CD8-positive, alpha-beta memory T cell (primary cell): Measurements from ENCODE around the gene CAPG. TPM values are rescaled to one million over a fixed set of nuclear protein-coding genes. Genes with fewer than 3 reads are reported as not detected.

Experiments used
- CTCF ChIA-PET: fragments of 350-600 bp; sonication (Branson Sonifier 250); formaldehyde crosslinking; loops from one replicate; lab custom pipeline; 2021; ENCODE audit warnings: antibody characterized with exemption; lab: Charles Lee
- POLR2A ChIA-PET: fragments of 350-600 bp; sonication (Branson Sonifier 250); formaldehyde crosslinking; loops from one replicate; lab custom pipeline; 2021; ENCODE audit warnings: antibody characterized with exemption; lab: Charles Lee
- DNase-seq, 5 donors: peaks; one replicate each; pipeline versions ENCODE4 v3.0.0 to v3.0.0-alpha.2; 2020 to 2022; ENCODE audit warnings: mixed read lengths in 1 of 5
- H3K27ac ChIP-seq: one replicate; pipeline ENCODE4 v1.7.0; 2013; ENCODE audit warnings: low read depth, mild to moderate bottlenecking, low read length, moderate library complexity
- H3K27me3 ChIP-seq: 2 replicates; pipeline ENCODE4 v1.7.0; 2013; ENCODE audit warnings: low read length, mild to moderate bottlenecking; ENCODE audit not compliant: insufficient read depth, poor library complexity, severe bottlenecking
- H3K36me3 ChIP-seq: 2 replicates; pipeline ENCODE4 v1.7.0; 2013; ENCODE audit warnings: mild to moderate bottlenecking, low read length, moderate library complexity; ENCODE audit not compliant: insufficient read depth
- H3K4me1 ChIP-seq: 2 replicates; pipeline ENCODE4 v1.7.0; 2013; ENCODE audit warnings: mild to moderate bottlenecking, low read length, moderate library complexity; ENCODE audit not compliant: insufficient read depth
- H3K4me3 ChIP-seq: 2 replicates; pipeline ENCODE4 v1.7.0; 2013; ENCODE audit warnings: mild to moderate bottlenecking, low read length
- H3K9me3 ChIP-seq: 2 replicates; pipeline ENCODE4 v1.7.0; 2013; ENCODE audit warnings: mild to moderate bottlenecking, low read length
- H3K27ac Mint-ChIP-seq, 8 donors: one replicate each; pipeline ENCODE4 v1.8.0; 2020 to 2021; ENCODE audit warnings: mixed read lengths in 8 of 8, mild to moderate bottlenecking in 6 of 8, inconsistent platforms in 3 of 8, moderate library complexity in 3 of 8
- H3K27me3 Mint-ChIP-seq, 2 donors: one replicate each; pipeline ENCODE4 v1.8.0; 2020 to 2021; ENCODE audit warnings: mixed read lengths in 2 of 2, mild to moderate bottlenecking in 1 of 2, moderate library complexity in 1 of 2
- H3K36me3 Mint-ChIP-seq, 3 donors: one replicate each; pipeline ENCODE4 v1.8.0; 2020 to 2021; ENCODE audit warnings: mixed read lengths in 3 of 3, inconsistent platforms in 1 of 3, mild to moderate bottlenecking in 1 of 3
- H3K4me1 Mint-ChIP-seq, 3 donors: one replicate each; pipeline ENCODE4 v1.8.0; 2020 to 2021; ENCODE audit warnings: mixed read lengths in 3 of 3, inconsistent platforms in 1 of 3, mild to moderate bottlenecking in 1 of 3
- H3K4me3 Mint-ChIP-seq, 7 donors: one replicate each; pipeline ENCODE4 v1.8.0; 2020 to 2021; ENCODE audit warnings: mixed read lengths in 7 of 7, mild to moderate bottlenecking in 6 of 7, moderate library complexity in 4 of 7, inconsistent platforms in 2 of 7
- H3K9me3 Mint-ChIP-seq, 5 donors: one replicate each; pipeline ENCODE4 v1.8.0; 2020 to 2022; ENCODE audit warnings: mixed read lengths in 5 of 5, mild to moderate bottlenecking in 3 of 5, moderate library complexity in 2 of 5, inconsistent platforms in 1 of 5
- polyA plus RNA-seq: library from polyadenylated mRNA; unstranded; fragments of 300-500 nt; fragmentation: Illumina TruSeq; gene quantifications from one replicate; pipeline ENCODE4 v1.2.3, GENCODE V29; 2021
- total RNA-seq, 2 experiments: library from RNA; stranded (reverse); gene quantifications; one replicate each; pipeline ENCODE4 v1.2.3, GENCODE V29; 2021

CAPG gene
- total RNA-seq (10 to 100 TPM; 22.3 to 22.8 TPM), polyA plus RNA-seq (36.0 TPM)

- ChIA-PET POLR2A (no interaction called here), CTCF (no interaction called here)
- Mint-ChIP-seq H3K4me3 (peak within 1 kb of the TSS; percentile 67 to 91 (median 78)), H3K27me3 (peaks cover 5% of the 10 kb centered on the region in 2 donors), H3K4me1 (peaks cover 41 to 56% (median 46%) of the 10 kb centered on the region in 3 donors), H3K36me3 (peaks cover 0 to 2% (median 0%) of the 10 kb centered on the region in 3 donors), H3K27ac (peak within 1 kb of the TSS; percentile 26 to 91 (median 62)), H3K9me3 (peaks cover 0 to 3% (median 3%) of the 10 kb centered on the region in 5 donors)
- Histone ChIP-seq H3K9me3 (no peaks in the 10 kb centered on the region), H3K27ac (no peak within 1 kb of the TSS), H3K36me3 (no peaks in the 10 kb centered on the region), H3K4me1 (peaks cover 52% of the 10 kb centered on the region), H3K4me3 (peak within 1 kb of the TSS; percentile 40), H3K27me3 (no peaks in the 10 kb centered on the region)
- DNase-seq = peak in 2 of 5 donors; percentile 19 to 25
These were observed at the start of gene CAPG for GRCh38 chr2:85409845-85410583. Gene CAPG, minus strand, starts transcription at chr2:85410366. Its CDS starts 8,221 bp downstream, at chr2:85402145.

DNA sequence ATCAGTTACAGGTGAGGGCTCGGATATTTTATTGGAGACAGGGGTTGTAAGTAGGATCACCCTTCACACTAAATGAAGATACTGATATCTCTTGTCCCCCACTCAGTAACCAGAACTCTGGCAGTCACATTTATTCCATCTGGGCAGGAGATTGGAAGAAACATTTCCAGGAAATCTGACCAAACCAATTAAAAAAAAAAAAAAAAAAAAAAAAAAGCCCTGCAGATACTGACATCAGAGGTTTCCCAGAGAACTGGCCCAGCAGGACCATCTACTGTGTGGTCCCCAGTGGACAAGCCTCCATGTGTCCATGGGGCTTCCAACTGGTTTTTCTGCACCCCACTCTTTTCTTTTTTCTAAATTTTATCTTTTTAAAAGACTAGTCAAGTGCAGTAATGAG is 49.6 kb upstream of the CAPG start:
- Mint-ChIP-seq H3K4me3 (no peak overlapping the region), H3K4me1 (no peaks in the 10 kb centered on the region), H3K27ac (no peak overlapping the region), H3K36me3 (no peaks in the 10 kb centered on the region), H3K27me3 (peaks cover 0 to 5% of the 10 kb centered on the region in 2 donors), H3K9me3 (no peaks in the 10 kb centered on the region)
- no peaks in the 10 kb centered on the region for H3K4me1 ChIP-seq
- DNase-seq = no peak
- ChIA-PET POLR2A (no interaction called here), CTCF (no interaction called here)
- no peak overlapping the region for H3K4me3 ChIP-seq
- H3K27me3 ChIP-seq = no peaks in the 10 kb centered on the region
- no peak overlapping the region for H3K27ac ChIP-seq
- H3K9me3 ChIP-seq = no peaks in the 10 kb centered on the region
- no peaks in the 10 kb centered on the region for H3K36me3 ChIP-seq

DNA sequence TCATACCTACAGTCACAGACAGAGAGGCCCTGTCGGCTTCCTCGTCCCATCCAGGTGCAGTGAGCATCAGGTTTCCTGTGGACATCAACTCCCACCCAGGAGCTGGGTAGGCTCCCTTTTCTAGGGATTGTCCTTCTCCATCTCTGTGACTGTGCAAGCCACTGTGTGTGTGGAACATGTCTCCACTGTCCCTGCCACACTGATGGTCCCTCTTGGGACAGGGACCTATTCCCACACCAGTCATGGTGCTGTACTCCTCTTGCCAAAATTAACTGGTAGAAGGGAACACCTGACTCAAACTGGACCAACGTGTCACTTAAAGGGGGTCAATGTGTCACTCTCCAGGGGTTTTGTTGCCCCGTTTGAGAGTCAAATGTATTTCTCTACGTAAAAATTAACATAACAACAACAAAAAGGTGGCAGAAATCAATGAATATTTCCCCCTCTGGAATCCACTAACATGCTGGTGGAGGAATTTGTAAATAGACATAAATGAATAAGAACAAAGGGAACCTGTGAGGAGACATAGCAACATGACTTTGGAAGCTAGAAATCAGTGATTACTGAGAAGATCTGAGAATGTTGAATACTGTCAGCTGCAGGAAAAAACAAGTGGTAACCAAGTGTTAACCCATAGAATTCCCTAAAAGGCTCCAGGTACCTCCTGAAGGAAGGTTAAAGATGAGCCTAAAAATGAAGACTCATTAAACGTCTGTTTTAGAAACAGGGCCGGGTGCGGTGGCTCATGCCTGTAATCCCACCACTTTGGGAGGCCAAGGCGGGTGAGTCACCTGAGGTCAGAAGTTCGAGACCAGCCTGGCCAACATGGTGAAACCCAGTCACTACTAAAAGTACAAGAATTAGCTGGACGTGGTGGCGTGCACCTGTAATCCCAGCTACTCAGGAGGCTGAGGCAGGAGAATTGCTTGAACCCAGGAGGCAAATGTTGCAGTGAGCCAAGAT is 48.7 kb upstream of the CAPG start:
- H3K27ac ChIP-seq = no peak overlapping the region
- H3K27me3 ChIP-seq = no peaks in the 10 kb centered on the region
- no peaks in the 10 kb centered on the region for H3K4me1 Mint-ChIP-seq
- peak overlapping the region in 1 of 8 donors; percentile 31 for H3K27ac Mint-ChIP-seq
- POLR2A ChIA-PET = no interaction called here
- no peaks in the 10 kb centered on the region for H3K36me3 Mint-ChIP-seq
- H3K4me1 ChIP-seq = no peaks in the 10 kb centered on the region
- H3K4me3 Mint-ChIP-seq = no peak overlapping the region
- peaks cover 0 to 5% of the 10 kb centered on the region in 2 donors for H3K27me3 Mint-ChIP-seq
- no peaks in the 10 kb centered on the region for H3K36me3 ChIP-seq
- DNase-seq = no peak
- H3K9me3 ChIP-seq = no peaks in the 10 kb centered on the region
- CTCF ChIA-PET = no interaction called here
- no peaks in the 10 kb centered on the region for H3K9me3 Mint-ChIP-seq
- no peak overlapping the region for H3K4me3 ChIP-seq

GRCh38 chr2:85457877-85458316 is 47.7 kb upstream of the CAPG start:
- Mint-ChIP-seq H3K27ac (peak overlapping the region in 2 of 8 donors; percentile 3 to 30), H3K4me3 (no peak overlapping the region), H3K9me3 (no peaks in the 10 kb centered on the region), H3K27me3 (peaks cover 0 to 5% of the 10 kb centered on the region in 2 donors), H3K36me3 (no peaks in the 10 kb centered on the region), H3K4me1 (no peaks in the 10 kb centered on the region)
- no peak for DNase-seq
- Histone ChIP-seq H3K9me3 (no peaks in the 10 kb centered on the region), H3K4me3 (no peak overlapping the region), H3K27ac (no peak overlapping the region), H3K36me3 (no peaks in the 10 kb centered on the region), H3K4me1 (no peaks in the 10 kb centered on the region), H3K27me3 (no peaks in the 10 kb centered on the region)
- ChIA-PET POLR2A (no interaction called here), CTCF (no interaction called here)

- H3K4me3 ChIP-seq = no peak overlapping the region
- H3K27me3 ChIP-seq = no peaks in the 10 kb centered on the region
- Mint-ChIP-seq H3K27ac (no peak overlapping the region), H3K9me3 (no peaks in the 10 kb centered on the region), H3K4me3 (no peak overlapping the region), H3K4me1 (no peaks in the 10 kb centered on the region), H3K27me3 (peaks cover 0 to 5% of the 10 kb centered on the region in 2 donors), H3K36me3 (no peaks in the 10 kb centered on the region)
- CTCF ChIA-PET = no interaction called here
- H3K4me1 ChIP-seq = no peaks in the 10 kb centered on the region
- H3K27ac ChIP-seq = no peak overlapping the region
- H3K36me3 ChIP-seq = no peaks in the 10 kb centered on the region
- DNase-seq = no peak
- POLR2A ChIA-PET = no interaction called here
- H3K9me3 ChIP-seq = no peaks in the 10 kb centered on the region
These were observed 46.9 kb upstream of the CAPG start for GRCh38 chr2:85457043-85457442.

DNA sequence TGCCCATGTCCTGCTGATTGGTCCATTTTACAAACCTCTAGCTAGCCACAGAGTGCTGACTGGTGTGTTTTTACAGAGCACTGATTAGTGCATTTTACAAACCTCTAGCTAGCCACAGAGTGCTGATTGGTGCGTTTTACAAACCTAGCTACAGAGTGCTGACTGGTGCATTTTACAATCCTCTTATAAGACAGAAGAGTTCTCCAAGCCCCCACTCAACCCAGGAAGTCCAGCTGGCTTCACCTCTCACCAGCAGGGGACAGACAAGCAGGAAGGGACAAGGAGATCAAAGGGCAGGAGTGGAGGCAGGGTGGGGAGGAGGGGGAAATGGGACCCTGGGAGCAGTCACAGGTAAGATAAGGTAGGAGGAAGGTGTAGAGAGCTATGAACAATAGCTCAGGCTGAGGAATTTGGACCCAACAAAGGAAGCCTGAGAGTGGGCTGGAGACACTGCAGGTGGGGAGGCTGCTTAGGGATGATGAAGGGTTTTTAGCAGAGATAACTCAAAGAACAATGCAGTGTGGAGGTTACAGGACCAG is 45.5 kb upstream of the CAPG start:
- ChIA-PET POLR2A (no interaction called here), CTCF (no interaction called here)
- H3K27ac Mint-ChIP-seq = no peak overlapping the region
- no peaks in the 10 kb centered on the region for H3K36me3 Mint-ChIP-seq
- no peak overlapping the region for H3K4me3 Mint-ChIP-seq
- Histone ChIP-seq H3K4me3 (no peak overlapping the region), H3K36me3 (no peaks in the 10 kb centered on the region), H3K4me1 (no peaks in the 10 kb centered on the region), H3K27me3 (no peaks in the 10 kb centered on the region), H3K27ac (no peak overlapping the region), H3K9me3 (no peaks in the 10 kb centered on the region)
- no peak for DNase-seq
- no peaks in the 10 kb centered on the region for H3K4me1 Mint-ChIP-seq
- peaks cover 0 to 5% of the 10 kb centered on the region in 2 donors for H3K27me3 Mint-ChIP-seq
- H3K9me3 Mint-ChIP-seq = no peaks in the 10 kb centered on the region

GRCh38 chr2:85453571-85453970 is 43.4 kb upstream of the CAPG start:
- Histone ChIP-seq H3K27me3 (no peaks in the 10 kb centered on the region), H3K4me3 (no peak overlapping the region), H3K9me3 (no peaks in the 10 kb centered on the region), H3K36me3 (no peaks in the 10 kb centered on the region), H3K4me1 (no peaks in the 10 kb centered on the region), H3K27ac (no peak overlapping the region)
- no peaks in the 10 kb centered on the region for H3K36me3 Mint-ChIP-seq
- ChIA-PET CTCF (no interaction called here), POLR2A (no interaction called here)
- peak overlapping the region in 1 of 7 donors; percentile 3 for H3K4me3 Mint-ChIP-seq
- H3K27ac Mint-ChIP-seq = no peak overlapping the region
- H3K27me3 Mint-ChIP-seq = peaks cover 0 to 5% of the 10 kb centered on the region in 2 donors
- no peak for DNase-seq
- H3K9me3 Mint-ChIP-seq = no peaks in the 10 kb centered on the region
- no peaks in the 10 kb centered on the region for H3K4me1 Mint-ChIP-seq

GRCh38 chr2:85452237-85452636 is 42.1 kb upstream of the CAPG start:
- Histone ChIP-seq H3K4me3 (no peak overlapping the region), H3K36me3 (no peaks in the 10 kb centered on the region), H3K27ac (no peak overlapping the region), H3K4me1 (no peaks in the 10 kb centered on the region), H3K27me3 (no peaks in the 10 kb centered on the region), H3K9me3 (no peaks in the 10 kb centered on the region)
- ChIA-PET CTCF (no interaction called here), POLR2A (no interaction called here)
- Mint-ChIP-seq H3K9me3 (no peaks in the 10 kb centered on the region), H3K27me3 (peaks cover 0 to 5% of the 10 kb centered on the region in 2 donors), H3K27ac (peak overlapping the region in 1 of 8 donors; percentile 89), H3K36me3 (no peaks in the 10 kb centered on the region), H3K4me1 (no peaks in the 10 kb centered on the region), H3K4me3 (no peak overlapping the region)
- no peak for DNase-seq
